ENCODE data around the gene NANOG.
"Not testable (repeated sequence)": the region's sequence is repeated elsewhere in the genome, so short reads cannot be mapped to it uniquely, and the experiment has no call there.

Gene NANOG

GRCh38 chr12:7788884-7789528 lies at the start of gene NANOG:
TSS of gene NANOG (plus strand) at chr12:7789402. CDS start at chr12:7789615, 213 bp downstream.
- not testable (repeated sequence) for DNase-seq

DNA sequence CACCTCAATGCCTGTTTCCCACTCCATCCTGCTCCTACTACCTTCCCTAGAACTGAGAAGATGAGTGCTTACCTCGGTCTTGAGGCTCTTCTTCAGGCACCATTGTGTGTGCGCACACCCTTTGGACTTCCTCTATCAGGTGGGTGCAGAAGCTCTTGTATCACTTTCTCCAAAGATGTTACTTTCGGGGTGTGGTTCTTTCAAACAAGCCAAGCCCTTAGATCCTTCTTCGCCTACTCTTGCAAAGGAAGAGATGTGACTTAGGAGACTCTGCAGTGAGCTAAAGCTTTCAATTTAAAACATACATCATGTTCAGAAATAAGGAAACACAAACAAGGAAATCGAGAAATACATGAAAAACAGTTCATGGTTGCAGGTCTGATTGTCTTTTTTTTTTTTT lies 42.0 kb upstream of the NANOG start, which contains the start of gene CLEC4C:
Gene CLEC4C (minus strand): TSS at position 130 of the 400 bp plus-strand sequence. CDS start 27 bp downstream, at position 103.
- DNase-seq, result no peak

DNA sequence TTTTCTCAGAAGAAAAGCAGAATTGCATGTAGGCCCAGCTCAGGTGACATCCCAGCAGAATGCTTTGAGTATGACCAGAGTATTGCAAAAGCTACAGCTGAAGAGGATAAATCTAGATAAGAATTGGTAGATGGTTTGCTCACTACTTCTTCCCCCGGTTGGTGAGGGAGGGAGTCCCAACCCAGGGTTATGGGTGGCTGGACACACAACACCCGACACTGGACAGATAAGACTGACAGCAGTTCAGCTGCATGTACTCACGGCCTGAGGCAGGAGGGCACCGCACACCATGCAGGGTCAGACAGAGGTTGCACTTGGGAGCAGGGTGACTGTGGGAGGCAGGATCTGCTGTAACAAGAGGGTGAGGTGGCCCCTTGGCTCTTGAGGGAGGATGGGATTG lies 40.4 kb upstream of the NANOG start:
- DNase-seq, result no peak

DNA sequence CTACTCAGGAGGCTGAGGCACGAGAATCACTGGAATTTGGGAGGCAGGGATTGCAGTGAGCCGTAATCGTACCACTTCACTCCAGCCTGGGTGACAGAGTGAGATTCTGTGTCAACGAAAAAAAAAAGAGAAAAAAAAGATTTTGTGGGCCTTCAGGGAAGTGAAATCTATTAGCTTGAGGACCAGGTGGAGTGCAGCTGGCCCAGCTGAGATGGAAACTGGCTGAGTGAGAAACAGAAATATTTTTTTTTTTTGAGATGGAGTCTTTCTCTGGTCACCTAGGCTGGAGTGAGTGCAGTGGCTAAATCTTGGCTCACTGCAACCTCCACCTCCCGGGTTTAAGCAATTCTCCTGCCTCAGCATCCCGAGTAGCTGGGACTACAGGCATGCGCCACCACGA lies 39.8 kb upstream of the NANOG start:
- DNase-seq, result no peak

GRCh38 chr12:7750350-7750749 lies 38.9 kb upstream of the NANOG start:
- no peak for DNase-seq

GRCh38 chr12:7751394-7751793 lies 37.8 kb upstream of the NANOG start:
- DNase-seq, result no peak

DNA sequence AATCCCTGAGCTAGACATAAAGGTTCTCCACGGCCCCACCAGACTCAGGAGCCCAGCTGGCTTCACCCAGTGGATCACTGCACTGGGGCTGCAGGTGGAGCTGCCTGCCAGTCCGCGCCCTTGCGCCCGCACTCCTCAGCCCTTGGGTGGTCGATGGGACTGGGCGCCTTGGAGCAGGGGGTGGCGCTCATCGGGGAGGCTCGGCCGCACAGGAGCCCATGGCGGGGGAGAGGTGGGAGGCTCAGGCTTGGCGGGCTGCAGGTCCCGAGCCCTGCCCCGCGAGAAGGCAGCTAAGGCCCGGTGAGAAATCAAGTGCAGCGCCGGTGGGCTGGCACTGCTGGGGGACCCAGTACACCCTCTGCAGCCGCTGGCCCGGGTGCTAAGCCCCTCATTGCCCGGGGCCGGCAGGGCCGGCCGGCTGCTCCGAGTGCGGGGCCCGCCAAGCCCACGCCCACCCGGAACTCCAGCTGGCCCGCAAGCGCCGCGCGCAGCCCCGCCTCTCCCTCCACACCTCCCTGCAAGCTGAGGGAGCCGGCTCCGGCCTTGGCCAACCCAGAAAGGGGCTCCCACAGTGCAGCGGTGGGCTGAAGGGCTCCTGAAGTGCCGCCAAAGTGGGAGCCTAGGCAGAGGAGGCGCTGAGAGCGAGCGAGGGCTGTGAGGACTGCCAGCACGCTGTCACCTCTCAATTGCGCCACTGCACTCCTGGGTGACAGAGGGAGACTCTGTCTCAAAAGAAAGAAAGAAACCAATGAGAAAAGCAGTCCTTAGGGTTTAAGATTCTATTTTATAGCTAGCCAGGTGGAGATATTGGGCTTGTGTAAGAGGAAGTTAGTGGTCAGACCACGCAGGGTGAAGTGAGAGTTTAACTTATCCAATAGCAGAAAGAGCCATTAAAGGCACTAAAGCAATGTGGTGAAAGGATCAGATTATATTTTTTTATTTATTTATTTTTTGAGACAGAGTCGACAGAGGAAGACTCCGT lies 37.0 kb upstream of the NANOG start:
- not testable (repeated sequence) for DNase-seq

DNA sequence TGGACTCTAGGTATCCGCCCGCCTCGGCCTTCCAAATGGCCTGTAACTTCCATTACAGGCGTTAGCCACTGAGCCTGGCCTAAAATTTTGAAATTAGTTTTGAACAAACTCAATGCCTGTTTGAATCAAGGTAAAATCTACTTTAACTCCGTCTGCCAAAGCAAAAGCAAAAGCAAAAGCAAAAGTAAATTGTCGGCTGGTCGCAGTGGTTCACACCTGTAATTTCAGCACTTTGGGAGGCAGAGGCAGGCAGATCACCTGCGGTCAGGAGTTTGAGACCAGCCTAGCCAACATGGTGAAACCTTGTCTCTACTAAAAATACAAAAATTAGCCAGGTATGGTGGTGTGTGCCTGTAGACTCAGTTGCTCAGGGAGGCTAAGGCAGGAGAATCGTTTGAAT lies 33.5 kb upstream of the NANOG start:
- not testable (repeated sequence) for DNase-seq

- no peak for DNase-seq
These were observed 32.2 kb upstream of the NANOG start for GRCh38 chr12:7756993-7757392.

DNA sequence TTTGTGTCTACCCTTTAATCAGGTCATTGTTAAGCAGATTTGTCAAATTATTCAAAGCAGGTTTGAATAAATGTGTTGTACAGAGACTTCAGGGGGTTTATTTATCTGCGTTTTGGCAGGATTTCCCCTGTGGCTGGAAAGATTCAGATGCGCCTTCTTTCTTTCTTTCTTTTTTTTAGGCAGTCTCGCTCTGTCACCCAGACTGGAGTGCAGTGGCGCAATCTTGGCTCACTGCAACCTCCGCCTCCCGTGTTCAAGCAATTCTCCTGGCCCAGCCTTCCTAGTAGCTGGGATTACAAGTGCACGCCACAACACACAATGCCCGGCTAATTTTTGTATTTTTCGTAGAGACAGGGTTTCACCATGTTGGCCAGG lies 30.4 kb upstream of the NANOG start:
- no peak for DNase-seq

GRCh38 chr12:7769999-7770398 lies 19.2 kb upstream of the NANOG start:
- no peak for DNase-seq

DNA sequence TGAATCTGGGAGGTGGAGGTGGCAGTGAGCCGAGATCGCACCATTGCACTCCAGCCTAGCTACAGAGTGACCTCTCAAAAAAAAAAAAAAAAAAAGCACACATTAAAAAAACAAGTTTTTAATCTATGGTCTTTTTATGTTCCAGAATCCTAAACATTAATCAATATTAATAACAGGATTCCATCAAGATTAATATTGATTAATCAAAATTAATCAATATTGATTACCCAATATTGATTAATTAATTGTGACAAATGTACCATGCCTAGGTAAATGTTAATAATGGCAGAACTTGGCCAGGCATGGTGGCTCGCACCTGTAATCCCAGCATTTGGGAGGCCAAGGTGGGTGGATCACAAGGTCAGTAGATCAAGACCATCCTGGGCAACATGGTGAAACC lies 7.9 kb upstream of the NANOG start:
- DNase-seq, result no peak

GRCh38 chr12:7782055-7782454 lies 7.1 kb upstream of the NANOG start:
- DNase-seq, result no peak

- DNase-seq, result not testable (repeated sequence)
These were observed 5.8 kb upstream of the NANOG start for GRCh38 chr12:7783433-7783832.

DNA sequence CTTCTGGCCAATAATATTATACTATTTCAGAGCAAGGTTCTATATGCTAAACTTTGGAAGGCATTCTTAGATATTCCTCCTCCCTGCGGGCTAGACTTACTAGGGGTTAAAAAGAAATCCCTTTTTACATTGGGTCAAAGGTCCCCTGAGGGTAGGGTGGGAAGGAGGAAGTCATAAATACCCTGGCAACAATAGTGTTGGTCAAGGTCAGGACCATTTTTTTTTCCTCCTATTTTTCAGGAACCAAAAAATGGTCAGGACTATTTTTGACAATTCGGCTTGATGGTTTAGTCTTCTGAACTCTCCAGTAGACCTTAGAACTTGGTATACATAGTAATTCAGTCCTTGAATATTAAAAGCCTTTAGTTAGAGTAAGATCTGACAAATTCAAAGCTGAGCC lies 4.5 kb upstream of the NANOG start:
- no peak for DNase-seq

DNA sequence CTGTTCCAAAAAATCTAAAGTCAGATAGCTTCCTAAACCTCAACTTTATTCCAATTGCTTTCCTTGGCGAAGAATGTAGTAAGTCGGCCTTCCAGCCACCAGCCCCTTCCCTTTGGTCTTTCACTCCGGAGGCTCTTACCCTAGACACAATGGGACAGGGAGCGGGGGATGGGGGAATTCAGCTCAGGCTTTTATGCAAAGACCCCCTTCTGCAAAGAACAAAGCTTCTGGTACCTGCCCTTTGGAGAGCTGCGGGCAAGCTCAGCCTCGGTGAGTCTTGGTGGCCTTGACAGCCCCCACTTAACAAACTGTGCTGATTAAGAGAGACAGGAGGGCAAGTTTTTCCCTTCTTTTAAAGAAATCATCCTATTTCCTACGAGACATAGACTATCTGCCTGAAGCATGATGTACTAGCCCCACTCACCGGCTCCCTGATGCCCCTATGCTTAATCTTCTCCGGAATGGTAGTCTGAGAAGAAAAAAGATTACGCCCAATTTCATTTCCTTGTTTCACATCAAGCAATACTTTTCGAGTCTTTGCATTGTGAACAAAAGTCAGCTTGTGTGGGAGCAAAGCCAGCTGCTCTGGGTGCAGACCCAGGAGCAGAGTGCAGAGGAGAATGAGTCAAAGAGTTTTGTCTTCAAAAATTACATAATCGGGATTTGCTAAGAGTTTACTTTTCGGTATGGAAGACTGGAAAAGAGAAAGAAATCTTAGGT lies 1.5 kb upstream of the NANOG start:
- DNase-seq, result no peak

- DNase-seq, result no peak
These were observed 925 bp upstream of the NANOG start for GRCh38 chr12:7788294-7788660.

DNA sequence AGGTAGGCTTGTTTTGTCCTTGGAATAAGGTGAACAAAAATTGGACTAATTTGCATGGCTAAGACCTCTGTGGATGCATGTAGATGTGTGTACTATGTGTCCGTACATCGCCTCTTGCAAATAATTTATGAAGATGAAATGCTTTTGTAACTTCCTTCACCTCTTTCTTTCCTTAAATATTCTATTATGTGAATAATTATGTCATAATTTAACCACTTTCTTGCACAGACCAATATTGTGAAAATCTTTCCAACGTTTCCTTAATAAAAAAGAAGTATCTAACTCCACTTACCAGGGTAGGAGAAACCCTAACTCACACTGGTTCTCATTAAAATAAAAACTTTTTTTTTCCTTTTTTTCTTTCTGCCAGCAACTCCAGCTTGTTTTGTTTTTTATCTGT lies 4.0 kb downstream of the NANOG start:
- DNase-seq, result no peak

GRCh38 chr12:7797269-7797668 lies 8.1 kb downstream of the NANOG start:
- not testable (repeated sequence) for DNase-seq

DNA sequence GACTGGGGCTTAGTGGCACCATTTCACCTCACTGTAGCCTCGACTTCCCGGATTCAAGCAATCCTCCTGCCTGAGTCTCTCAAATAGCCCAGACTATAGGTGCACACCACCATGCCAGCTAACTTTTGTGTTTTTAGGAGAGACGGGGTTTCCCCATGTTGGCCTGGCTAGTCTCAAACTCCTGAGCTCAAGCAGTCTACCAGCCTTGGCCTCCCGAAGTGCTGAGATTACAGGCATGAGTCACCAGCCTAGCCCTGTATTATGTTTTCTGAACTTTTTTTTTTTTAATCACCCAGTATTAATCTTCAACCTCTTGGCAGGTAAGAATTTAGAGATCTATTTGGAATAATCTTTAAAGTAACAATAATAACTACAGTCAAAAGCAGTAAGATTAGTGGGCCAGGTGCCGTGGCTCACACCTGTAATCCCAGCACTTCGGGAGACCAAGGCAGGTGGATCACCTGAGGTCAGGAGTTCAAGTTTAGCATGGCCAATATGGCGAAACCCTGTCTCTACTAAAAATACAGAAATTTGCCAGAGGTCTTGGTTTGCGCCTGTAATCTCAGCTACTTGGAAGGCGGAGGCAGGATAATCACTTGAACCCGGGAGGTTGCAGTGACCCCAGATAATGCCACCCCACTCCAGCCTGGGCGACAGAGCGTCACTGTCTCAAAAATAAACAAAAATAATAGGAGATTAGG lies 8.6 kb downstream of the NANOG start:
- no peak for DNase-seq

DNA sequence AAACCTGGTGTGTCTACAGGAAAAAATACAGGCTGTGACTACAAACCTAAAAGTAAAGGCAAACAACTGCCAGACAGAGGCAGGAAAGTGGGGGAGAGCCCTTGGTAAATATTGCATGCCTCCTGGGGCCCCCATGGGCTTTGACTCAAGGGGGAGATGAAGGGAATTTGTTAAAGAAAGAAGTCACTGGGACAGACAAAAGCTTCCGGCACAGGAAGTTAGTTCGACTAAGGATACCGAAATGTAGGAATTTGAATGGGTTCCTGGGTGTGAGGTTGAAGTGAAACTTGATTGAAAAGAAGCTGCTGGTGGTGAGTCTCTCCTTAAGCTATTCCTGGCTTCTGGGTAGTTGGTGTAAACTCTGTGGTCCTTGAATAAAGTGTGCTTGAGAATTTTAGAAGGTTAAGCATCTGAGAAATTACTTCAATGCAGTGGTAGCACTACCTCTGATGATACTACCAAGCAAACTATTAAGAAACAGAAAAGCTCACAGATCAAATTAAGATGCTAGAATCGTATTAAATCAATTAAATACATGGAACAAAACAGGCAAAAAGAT lies 9.6 kb downstream of the NANOG start:
- DNase-seq, result not testable (repeated sequence)

DNA sequence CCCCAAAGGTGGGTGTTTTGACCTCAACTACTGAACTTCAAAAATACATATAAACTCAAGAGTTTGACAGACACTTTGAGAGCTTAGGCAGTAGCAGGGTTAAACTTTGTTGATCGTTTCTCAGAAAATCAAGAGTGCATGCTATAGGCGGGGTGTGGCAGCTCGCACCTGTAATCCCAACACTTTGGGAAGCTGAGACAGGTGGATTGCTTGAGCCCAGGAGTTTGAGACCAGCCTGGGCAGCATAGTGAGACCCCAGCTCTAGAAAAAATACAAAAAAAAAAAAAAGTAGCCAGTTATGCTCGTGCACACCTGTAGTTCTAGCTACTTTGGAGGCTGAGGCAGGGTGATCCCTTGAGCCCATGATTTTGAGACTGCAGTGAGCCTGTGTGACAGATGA lies 12.3 kb downstream of the NANOG start:
- DNase-seq, result no peak

Measured in Kasumi-1 (cell line).